Heart left ventricle (tissue), 16 donors: Measurements from ENCODE around the gene SPA17. TPM values are rescaled to one million over a fixed set of nuclear protein-coding genes. Genes with fewer than 3 reads are reported as not detected.

Experiments
- ATAC-seq, 4 donors: fragments of 200-7000 bp; cut with Tn5 transposase; one replicate each; pipeline ENCODE4 v1.9.1; 2020 to 2022; ENCODE audit warnings: moderate library complexity in 4 of 4, mild to moderate bottlenecking in 3 of 4, moderate number of reproducible peaks in 1 of 4
- DNase-seq, 5 donors: peaks; one replicate each; pipeline ENCODE4 v3.0.0-alpha.2; 2020
- H3K27ac ChIP-seq, 12 donors: fragments of 200-600 bp; sonication (generic) in 4 of 12; one replicate each; pipeline versions ENCODE4 v1.5.0 to v1.8.0; 2016 to 2022; ENCODE audit warnings: mild to moderate bottlenecking in 2 of 12
- H3K27me3 ChIP-seq, 9 donors: fragments of 200-600 bp; sonication (generic) in 2 of 9; one replicate each; pipeline versions ENCODE4 v1.5.1 to v1.8.0; 2016 to 2022; ENCODE audit warnings: mild to moderate bottlenecking in 3 of 9
- H3K36me3 ChIP-seq, 9 donors: fragments of 200-600 bp; sonication (generic) in 2 of 9; one replicate each; pipeline versions ENCODE4 v1.5.0 to v1.8.0; 2018 to 2022; ENCODE audit warnings: mild to moderate bottlenecking in 2 of 9
- H3K4me1 ChIP-seq, 12 donors: fragments of 200-600 bp; sonication (generic) in 4 of 12; one replicate each; pipeline versions ENCODE4 v1.5.0 to v1.8.0; 2016 to 2022; ENCODE audit warnings: mild to moderate bottlenecking in 3 of 12
- H3K4me3 ChIP-seq, 12 donors: fragments of 200-600 bp; sonication (generic) in 4 of 12; one replicate each; pipeline versions ENCODE4 v1.5.0 to v1.8.0; 2017 to 2022; ENCODE audit warnings: mild to moderate bottlenecking in 9 of 12, moderate library complexity in 4 of 12
- H3K9me3 ChIP-seq, 12 donors: fragments of 200-600 bp; sonication (generic) in 4 of 12; one replicate each; pipeline versions ENCODE4 v1.5.0 to v1.8.0; 2016 to 2022; ENCODE audit warnings: mild to moderate bottlenecking in 1 of 12
- CTCF ChIP-seq, 12 donors: fragments of 200-600 bp; sonication (generic) in 4 of 12; IDR thresholded peaks; one replicate each; pipeline versions ENCODE4 v1.5.0 to v1.8.0; 2018 to 2022; ENCODE audit warnings: antibody characterized with exemption in 12 of 12, mild to moderate bottlenecking in 5 of 12
- POLR2A ChIP-seq, 2 donors: fragments of 450-650 bp; IDR thresholded peaks; one replicate each; pipeline ENCODE4 v1.6.1; 2017; ENCODE audit warnings: antibody characterized with exemption in 2 of 2, mild to moderate bottlenecking in 2 of 2, moderate library complexity in 2 of 2
- WGBS, 4 donors: extraction: QIAGEN DNeasy Blood & Tissue Kit in 2 of 4; methylation state at CpG; one replicate each; pipeline versions ENCODE4 v1.1.5 to v1.1.7; 2013 to 2018; 5-methylcytosine and 5-hydroxymethylcytosine counted together
- intact Hi-C, 10 donors: fragments of 100-400 bp; cut with DNase I; formaldehyde crosslinking; loops; one replicate each; pipeline versions ENCODE4 v1.11.1 to v1.14.2; 2022
- polyA plus RNA-seq, 2 donors: library from polyadenylated mRNA; stranded (reverse); fragments of 200-250 nt; gene quantifications; one replicate each; pipeline ENCODE4 v1.2.3, GENCODE V29; 2013
- total RNA-seq, 9 donors: library from RNA; depleted of rRNA in 2 of 9; stranded (reverse); fragments of >200 nt in 2 of 9; fragmentation: NEBNext Ultra II Directional in 3 of 9; extraction: Animal tissue kit (Norgen Biotek cat#: 25700) in 3 of 9; gene quantifications; one replicate each; pipeline versions ENCODE4 v1.1.0 to v1.2.4, GENCODE V29; 2016 to 2023
- donor health status: ischemic (EF 13 %, LVEDD 7.1; RV severe dilation, severe dysfunction).
- donor health status: healthy with polysubstance abuse.
- donor health status: DM: no; HTN: yes; CAD: no.
- donor health status: DM: no; HTN: no; CAD: no.
- donor health status: ischemic (EF 25% LVEDD 6.9; RV normal size, moderate dysfunction).
- donor health status: ischemic (EF 25% LVEDD 5.7; RV mildly dilated, moderate dysfunction).
- donor health status: healthy.
- donor health status: DM: yes; HTN: yes; CAD: no.
- donor health status: ischemic (EF 35%, LVEDD 5.7; RV mildly dilated, moderate dysfunction).
- donor health status: nonischemic (EF 11% LVEDD 7.7; RV severe dilation, severe dysfunction).
- donor health status: DM: yes; HTN: yes; CAD: no.
- donor health status: PGD.
- donor health status: ischemic (EF 29% LVEDD 5.4; RV normal size, mild dysfunction).
- donor health status: nonischemic (EF 23%, LVEDD 6.1; RV moderate dilation, normal function).

SPA17 gene
- total and polyA plus RNA-seq, 11 donors = 1.3 to 5.6 (median 3.0) TPM

GRCh38 chr11:124674168-124674517 lies 439 bp downstream of the SPA17 start:
- Histone ChIP-seq H3K4me3 (peak overlapping the region; percentile 64 to 85 (median 76)), H3K36me3 (no peaks in the 10 kb centered on the region), H3K27ac (peak overlapping the region; percentile 60 to 93 (median 88)), H3K4me1 (peaks cover 0 to 45% (median 26%) of the 10 kb centered on the region in 12 donors), H3K27me3 (no peaks in the 10 kb centered on the region), H3K9me3 (no peaks in the 10 kb centered on the region)
- 26 to 40% (median 36%) methylated on average over 18 of the region's 18 CpGs for WGBS, 4 donors
- ATAC-seq = no peak
- TF ChIP-seq CTCF (IDR thresholded peaks at IDR 0.05) (no peak), POLR2A (IDR thresholded peaks at IDR 0.05) (no peak)
- DNase-seq = peak in 1 of 5 donors; percentile 56
- intact Hi-C loops = loop anchor here in 5 of 10 donors (2.0 to 5.0 kb wide), 4 partner anchors 45 to 123 kb away; partner anchors contain the start of gene ESAM (in 1 of the 5)

- no peaks in the 10 kb centered on the region for H3K9me3 ChIP-seq
- WGBS, 4 donors = 88 to 97% (median 91%) methylated on average over 5 of the region's 5 CpGs
- DNase-seq = no peak
- H3K4me1 ChIP-seq = peaks cover 0 to 43% (median 26%) of the 10 kb centered on the region in 12 donors
- ATAC-seq = no peak
- no peak for TF ChIP-seq POLR2A (IDR thresholded peaks at IDR 0.05)
- TF ChIP-seq CTCF (IDR thresholded peaks at IDR 0.05) = no peak
- H3K27me3 ChIP-seq = no peaks in the 10 kb centered on the region
- H3K36me3 ChIP-seq = no peaks in the 10 kb centered on the region
- peak overlapping the region in 9 of 12 donors; percentile 65 to 85 (median 79) for H3K4me3 ChIP-seq
- intact Hi-C loops = loop anchor here in 5 of 10 donors (2.0 to 5.0 kb wide), 4 partner anchors 44 to 123 kb away; partner anchors contain the start of gene ESAM (in 1 of the 5)
- H3K27ac ChIP-seq = peak overlapping the region in 9 of 12 donors; percentile 77 to 93 (median 88)
Observed at GRCh38 chr11:124674571-124674970, 867 bp downstream of the SPA17 start.

- DNase-seq (peak in 3 of 5 donors; percentile 29 to 54 (median 33)), ATAC-seq (peak in 3 of 4 donors; percentile 25 to 51 (median 38))
- Histone ChIP-seq H3K27me3 (no peaks in the 10 kb centered on the region), H3K36me3 (no peaks in the 10 kb centered on the region), H3K4me3 (no peak overlapping the region), H3K9me3 (peaks cover 0 to 3% (median 0%) of the 10 kb centered on the region in 12 donors), H3K4me1 (peaks cover 0 to 43% (median 26%) of the 10 kb centered on the region in 12 donors), H3K27ac (peak overlapping the region in 11 of 12 donors; percentile 13 to 76 (median 53))
- intact Hi-C loops = loop anchor here in 4 of 10 donors (5.0 kb wide), 2 partner anchors 41 to 56 kb away; no protein-coding TSS in a partner anchor
- TF ChIP-seq CTCF (IDR thresholded peaks at IDR 0.05) (no peak), POLR2A (IDR thresholded peaks at IDR 0.05) (no peak)
- 17 to 34% (median 20%) methylated on average over 2 of the region's 2 CpGs for WGBS, 4 donors
Observed at GRCh38 chr11:124676386-124676785, 2.7 kb downstream of the SPA17 start.

GRCh38 chr11:124678416-124678815 lies 4.7 kb downstream of the SPA17 start:
- intact Hi-C loops = loop anchor here in 4 of 10 donors (5.0 kb wide), 2 partner anchors 39 to 54 kb away; no protein-coding TSS in a partner anchor
- TF ChIP-seq POLR2A (IDR thresholded peaks at IDR 0.05) (no peak), CTCF (IDR thresholded peaks at IDR 0.05) (no peak)
- H3K27me3 ChIP-seq = no peaks in the 10 kb centered on the region
- peaks cover 0 to 31% (median 16%) of the 10 kb centered on the region in 12 donors for H3K4me1 ChIP-seq
- ATAC-seq (no peak), DNase-seq (no peak)
- H3K9me3 ChIP-seq = peaks cover 0 to 20% (median 11%) of the 10 kb centered on the region in 12 donors
- no peak overlapping the region for H3K4me3 ChIP-seq
- H3K36me3 ChIP-seq = no peaks in the 10 kb centered on the region
- WGBS, 4 donors = 86 to 88% (median 86%) methylated on average over 5 of the region's 5 CpGs
- H3K27ac ChIP-seq = no peak overlapping the region
